Right ventricle myocardium inferior (tissue), 1 donor: Measurements from ENCODE around the gene PPP3CA. TPM values are rescaled to one million over a fixed set of nuclear protein-coding genes. Genes with fewer than 3 reads are reported as not detected.

Experiments used
- ATAC-seq: fragments of 200-7000 bp; cut with Tn5 transposase; one replicate; pipeline ENCODE4 v1.9.1; 2020; ENCODE audit warnings: mild to moderate bottlenecking, moderate library complexity
- DNase-seq: peaks from one replicate; pipeline ENCODE4 v3.0.0; 2021; ENCODE audit errors: missing footprints
- intact Hi-C: fragments of 100-400 bp; cut with DNase I; formaldehyde crosslinking; loops from one replicate; pipeline ENCODE4 v1.11.0; 2022
- total RNA-seq: library from RNA; stranded (reverse); fragmentation: NEBNext Ultra II Directional; extraction: Animal tissue kit (Norgen Biotek cat#: 25700); gene quantifications from one replicate; pipeline ENCODE4 v1.2.1, GENCODE V29; 2021
- donor health status: DM: no; HTN: yes; CAD: no; lungs with severe emphysema.

The PPP3CA gene
- total RNA-seq, 1 donor from 2014 or later, result 23.3 TPM

DNA sequence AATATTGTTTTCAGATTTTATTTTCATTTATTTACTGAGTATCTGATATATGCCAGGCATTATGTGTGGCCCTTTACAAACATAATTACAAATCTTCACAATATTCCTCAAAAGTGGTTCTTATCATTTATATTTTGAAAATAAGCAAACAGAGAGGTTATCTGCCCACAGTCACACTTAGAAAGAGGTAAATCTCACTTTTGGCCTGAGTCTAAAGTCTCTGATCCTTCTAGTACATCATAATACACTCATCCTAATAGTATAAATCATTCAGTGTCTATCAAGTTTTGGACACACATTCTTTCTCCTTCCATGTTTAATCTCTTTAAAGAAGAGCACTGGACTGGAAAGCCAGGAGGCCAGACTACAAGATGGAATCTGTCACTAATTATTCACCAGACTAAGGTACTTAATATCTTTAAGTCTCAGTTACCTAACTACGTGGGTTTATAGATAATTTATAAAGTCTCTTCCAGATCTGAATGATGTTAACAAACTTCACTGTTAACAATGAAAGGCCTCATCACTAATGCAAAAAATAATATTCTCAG, 281.3 kb downstream of the PPP3CA start:
- ATAC-seq (no peak), DNase-seq (no peak)
- intact Hi-C loops, result no loop called here

DNA sequence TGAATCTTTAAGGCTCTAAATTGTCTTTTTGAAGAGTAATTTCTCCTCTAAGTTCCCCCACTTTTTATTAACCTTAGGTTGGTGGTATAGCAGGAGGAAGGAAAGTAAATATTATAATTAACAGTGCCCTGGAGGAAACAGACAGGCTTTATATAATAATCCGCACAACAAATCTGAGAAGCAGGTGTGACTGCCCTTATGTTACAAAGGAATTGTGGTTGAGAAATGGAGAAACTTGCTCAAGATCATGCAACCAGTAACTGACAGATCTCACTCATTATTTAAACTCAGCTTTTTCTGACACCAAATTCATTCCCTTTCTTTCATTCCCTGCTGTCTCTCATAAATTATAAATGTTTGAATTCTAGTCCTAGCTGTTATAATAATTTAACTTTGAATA, 282.0 kb downstream of the PPP3CA start:
- DNase-seq, result no peak
- ATAC-seq, result no peak
- intact Hi-C loops, result no loop called here

DNA sequence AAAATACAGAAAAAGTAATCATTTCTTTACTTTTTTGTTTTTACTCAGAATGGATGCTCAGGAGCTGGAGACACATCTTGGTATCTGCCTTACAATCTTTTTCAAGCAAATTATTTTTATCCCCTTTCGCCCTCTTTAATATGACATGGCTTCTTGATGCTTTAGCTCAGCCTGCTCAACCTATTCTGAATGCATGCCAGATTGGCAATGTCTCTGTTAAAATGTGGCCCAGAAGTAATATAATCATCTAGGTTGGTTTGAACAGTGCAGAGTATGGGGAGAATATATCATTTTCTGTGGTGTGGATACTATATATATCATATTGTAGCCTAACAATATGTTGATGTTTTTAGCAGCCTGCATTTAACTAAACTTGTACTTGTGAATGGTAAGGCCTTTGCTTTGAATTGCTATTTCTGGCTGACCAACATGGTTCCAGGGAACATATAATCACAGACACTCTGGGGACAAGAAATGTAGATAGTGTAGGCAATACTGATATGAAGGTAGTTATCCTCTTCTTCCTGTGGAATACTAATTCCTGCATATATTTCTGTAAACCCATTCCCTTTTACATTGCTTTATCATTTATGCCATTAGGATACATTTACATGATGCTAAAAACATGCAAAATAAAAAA, 282.7 kb downstream of the PPP3CA start:
- ATAC-seq, result no peak
- intact Hi-C loops, result loop anchor here (5.0 kb wide), 1 partner anchor 967 kb away; no protein-coding TSS in a partner anchor

DNA sequence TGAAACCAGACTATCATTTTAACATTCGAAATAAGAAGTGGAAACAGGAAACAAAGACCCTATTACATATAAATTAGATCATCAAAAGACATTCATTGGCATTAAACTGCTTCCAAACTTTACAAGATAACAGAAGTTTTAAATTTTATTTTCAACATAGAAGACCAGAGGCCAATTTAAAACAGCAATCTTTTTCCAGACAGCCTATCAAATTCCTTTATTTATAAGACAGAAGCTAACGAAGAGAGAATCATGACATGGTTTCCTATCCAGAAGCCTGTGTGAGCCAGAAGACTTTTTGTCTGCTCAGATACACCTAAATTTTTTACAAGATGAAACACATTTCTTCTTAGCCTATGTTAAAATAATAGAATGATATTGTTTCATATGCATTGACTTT, 291.9 kb downstream of the PPP3CA start:
- DNase-seq (no peak), ATAC-seq (no peak)
- intact Hi-C loops, result no loop called here

More for the DNA sequence above, 282.7 kb downstream of the PPP3CA start:
- no peak for DNase-seq

DNA sequence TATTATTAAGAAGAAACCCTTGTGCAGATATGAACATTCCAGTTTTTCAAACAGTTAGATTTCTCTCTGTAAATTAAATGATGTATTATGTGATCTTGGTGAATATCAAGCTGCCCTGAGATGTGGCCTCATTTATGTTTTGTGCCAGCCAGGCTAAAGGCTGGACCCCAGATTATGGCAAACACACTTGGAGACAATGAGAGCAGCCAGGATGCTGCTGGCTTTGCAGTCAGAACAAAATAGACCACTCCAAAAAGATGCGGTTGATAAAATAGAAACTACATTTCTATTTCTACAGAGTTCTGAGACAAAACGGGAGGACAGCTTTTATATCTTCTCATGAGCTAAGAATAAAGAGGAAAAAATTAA, 296.5 kb downstream of the PPP3CA start:
- no peak for ATAC-seq
- intact Hi-C loops, result no loop called here
- no peak for DNase-seq

DNA sequence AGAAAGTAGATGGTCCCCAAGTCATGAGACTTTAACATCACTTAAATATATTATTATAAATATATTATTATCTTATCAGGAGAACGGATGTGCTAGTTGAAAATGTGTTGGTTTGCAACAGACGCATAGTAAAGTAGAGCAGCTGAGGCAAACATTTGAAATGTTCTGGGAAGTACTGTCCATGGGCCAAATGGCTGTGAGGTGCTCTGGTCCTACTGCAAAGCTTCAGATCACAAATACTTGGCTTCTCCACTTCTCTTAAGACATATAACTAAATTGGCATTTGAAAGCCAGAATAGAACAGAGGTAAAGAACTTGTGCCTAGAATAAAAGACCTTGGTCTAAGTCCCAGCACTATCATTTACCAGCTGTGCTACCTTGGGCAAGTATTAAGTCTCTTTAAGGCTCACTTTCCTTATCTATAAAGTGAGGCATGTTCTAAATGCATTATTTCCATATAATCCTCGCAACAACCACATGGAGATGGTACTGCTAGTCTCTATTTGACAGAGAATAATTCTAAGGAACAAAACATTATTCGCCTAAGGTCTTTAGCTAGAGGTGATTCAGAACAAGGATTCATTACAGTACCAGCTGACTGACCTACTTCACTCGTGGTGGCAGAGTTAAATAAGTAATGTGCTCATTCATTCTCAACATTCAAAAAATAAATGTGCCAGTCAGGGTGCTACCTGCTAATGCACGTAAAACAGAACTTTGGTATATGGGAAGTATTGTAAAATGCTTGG, 297.1 kb downstream of the PPP3CA start:
- intact Hi-C loops, result no loop called here
- DNase-seq, result no peak
- no peak for ATAC-seq

DNA sequence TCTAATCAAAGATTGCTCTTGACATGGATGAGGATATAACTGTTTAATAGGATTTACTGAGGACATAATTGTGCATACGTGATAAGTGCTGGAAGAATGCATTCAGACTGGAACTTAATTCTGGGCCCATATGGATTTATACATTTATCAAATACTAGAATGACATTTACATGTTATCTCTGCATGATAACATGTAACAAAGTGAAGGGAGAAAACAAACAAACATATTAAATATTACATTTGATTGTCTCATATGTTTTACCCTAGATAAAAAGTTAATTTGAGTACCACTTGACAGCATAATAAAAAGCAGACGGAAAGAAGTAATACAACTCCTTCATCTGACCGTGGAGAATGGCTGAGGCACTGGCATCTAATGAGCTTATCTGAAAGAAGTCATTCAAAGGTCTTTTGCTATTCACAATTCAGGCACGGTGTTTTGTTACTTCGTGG, 297.8 kb downstream of the PPP3CA start:
- DNase-seq (no peak), ATAC-seq (no peak)
- intact Hi-C loops, result no loop called here

DNA sequence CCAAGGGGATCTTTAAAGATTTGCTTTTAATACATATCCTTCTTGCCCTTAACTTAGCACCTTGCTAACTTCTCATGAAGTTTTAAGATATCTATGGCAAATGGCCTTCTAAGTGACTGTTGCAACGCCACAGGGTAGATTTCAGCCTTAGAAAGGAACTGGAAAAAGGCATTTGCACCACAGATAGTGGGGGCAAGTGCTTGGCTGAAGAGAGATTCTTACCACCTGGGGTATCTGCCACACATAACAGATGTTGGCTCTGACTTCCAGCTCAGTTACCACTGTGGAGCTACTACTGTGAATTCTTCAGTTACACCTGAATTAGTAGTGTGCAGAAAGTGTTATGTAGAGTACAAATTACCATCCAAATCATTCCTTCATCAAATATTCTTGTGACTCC, 302.6 kb downstream of the PPP3CA start:
- intact Hi-C loops, result no loop called here

DNA sequence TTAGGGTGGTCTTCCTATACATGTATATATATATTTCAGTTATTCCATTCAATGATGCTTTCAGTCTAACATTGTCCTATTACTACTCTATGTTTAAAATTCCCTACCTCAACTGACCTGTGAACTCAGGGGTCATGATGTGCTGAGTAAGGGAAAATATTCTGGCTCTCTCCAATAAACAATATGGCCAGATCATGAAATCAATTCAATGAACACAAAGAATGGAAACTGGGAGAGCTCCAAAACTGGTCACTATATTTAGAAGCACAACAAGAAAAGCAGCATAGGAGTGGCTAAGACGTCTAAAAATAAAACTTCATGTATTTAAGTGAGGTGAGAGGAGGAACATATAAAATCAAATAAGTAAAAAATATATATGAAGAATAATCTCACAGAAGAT, 304.5 kb downstream of the PPP3CA start:
- ATAC-seq (peak; percentile 44), DNase-seq (no peak)
- intact Hi-C loops, result no loop called here

More for the DNA sequence above, 302.6 kb downstream of the PPP3CA start:
- DNase-seq, result no peak
- no peak for ATAC-seq

DNA sequence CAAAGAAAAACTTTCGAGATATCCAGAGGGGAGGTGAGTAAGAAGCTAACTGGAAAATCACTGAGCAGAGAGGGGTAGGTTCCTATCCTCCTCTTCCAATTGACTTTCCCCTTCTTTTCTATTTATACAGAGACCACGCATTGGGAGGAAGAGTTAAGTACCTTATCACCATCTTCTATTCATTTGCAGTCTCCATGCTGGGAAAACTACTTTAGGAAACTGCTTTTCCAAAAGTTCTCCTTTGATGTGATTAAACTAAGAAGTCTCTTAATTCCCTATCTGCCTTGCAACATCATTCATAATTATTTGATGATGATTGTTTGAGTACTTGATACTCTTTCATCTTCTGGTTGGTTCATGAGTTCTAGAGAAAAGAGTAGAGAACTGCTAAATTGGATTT, 306.6 kb downstream of the PPP3CA start:
- DNase-seq (no peak), ATAC-seq (no peak)
- intact Hi-C loops, result no loop called here

DNA sequence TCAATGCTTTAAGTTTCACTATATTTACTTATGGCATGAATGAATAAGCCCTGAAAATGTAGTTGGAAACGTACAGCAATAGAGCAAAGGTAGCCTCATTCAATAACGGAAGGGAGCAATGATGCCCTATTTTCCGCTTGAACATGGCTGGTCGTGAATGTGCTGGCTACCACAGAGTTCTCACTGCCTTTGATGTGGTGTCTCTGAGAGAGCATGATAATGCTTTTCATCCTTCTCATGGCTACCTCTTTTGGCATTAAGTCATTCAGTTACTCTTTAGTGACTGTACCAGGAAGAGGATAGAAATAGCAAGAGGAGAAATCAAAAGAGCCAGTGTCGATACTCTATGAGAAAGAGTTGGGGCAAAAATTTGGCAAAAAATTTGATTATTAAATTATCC, 308.0 kb downstream of the PPP3CA start:
- DNase-seq, result no peak
- intact Hi-C loops, result no loop called here
- no peak for ATAC-seq

DNA sequence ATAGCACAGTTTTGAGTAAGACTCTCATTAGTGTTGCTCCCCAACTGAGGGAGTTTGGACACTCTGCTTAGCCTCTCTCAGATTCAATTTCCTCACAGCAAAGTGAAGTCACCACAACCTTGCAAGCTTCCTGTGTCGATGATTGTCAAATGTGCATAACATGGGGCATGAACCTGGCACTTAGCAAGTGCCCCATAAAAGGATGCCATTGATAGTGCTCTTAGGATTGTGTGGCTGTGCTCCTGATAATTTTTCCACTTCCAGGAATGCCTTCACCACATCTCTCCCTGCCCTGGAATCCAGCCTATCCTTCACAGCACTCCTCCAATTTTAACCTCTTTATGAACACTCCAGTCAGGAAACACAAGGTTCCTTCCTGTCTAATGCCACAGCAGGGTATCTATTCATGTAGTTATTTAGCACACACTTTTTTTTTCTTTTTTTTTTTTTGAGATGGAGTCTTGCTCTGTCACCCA, 309.4 kb downstream of the PPP3CA start:
- intact Hi-C loops, result no loop called here
- ATAC-seq (peak; percentile 72), DNase-seq (no peak)

DNA sequence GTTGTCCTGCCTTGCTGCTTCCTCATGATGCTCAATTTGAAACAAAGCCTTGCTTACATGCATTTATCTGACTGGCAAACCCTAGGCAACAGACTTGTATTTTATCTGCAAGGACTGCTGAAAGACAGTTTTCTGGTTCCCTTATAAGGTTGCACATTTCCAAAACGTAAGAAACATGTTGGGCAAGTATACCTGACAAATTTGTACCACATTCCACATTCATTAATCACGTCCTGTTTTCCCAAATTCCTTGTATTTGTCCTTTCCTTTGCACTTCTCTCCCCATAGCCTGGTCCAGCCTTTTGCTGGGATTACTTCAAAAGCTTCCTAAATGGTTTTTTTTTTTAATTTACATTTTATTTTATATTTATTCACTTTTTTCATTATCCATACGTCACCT, 310.1 kb downstream of the PPP3CA start:
- ATAC-seq (no peak), DNase-seq (no peak)
- intact Hi-C loops, result no loop called here

DNA sequence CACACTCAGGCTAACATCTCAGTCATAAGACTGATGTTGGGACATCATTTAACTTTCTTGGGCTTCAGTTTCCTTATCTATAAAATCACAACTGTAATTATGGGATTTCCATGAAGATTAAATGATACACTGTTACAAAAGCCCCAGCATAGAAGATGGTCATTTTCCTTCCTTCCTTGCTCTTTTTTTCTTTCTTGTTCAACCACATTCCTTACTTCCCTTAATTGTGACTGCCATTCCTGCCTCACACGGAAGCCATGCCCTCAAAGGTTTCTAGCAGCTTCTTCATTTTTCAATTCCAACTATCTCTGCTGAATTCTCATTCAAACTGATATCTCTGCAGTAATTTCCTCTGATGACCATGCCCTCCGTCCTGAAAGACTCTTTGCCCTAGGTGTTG, 311.8 kb downstream of the PPP3CA start:
- no peak for ATAC-seq
- intact Hi-C loops, result no loop called here
- no peak for DNase-seq

DNA sequence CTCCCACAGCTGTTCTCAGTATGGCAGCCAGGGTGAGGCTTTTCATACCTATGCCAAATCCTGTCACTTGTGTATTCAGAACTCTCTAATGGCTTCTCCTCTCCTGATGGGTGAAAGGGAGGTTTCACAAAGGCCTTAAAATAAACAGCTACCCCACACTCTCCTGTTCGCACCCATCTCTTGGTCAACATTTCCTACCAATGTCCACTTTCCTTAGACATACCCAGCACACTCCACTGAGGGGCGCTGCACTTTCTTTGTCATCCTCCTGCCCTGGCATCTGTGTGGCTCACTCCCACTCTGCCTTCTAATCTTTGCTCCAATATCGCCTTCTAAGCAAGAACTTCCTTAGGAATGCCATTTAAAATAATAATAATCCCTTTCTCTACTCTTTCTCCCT, 313.3 kb downstream of the PPP3CA start:
- ATAC-seq, result no peak
- no peak for DNase-seq
- intact Hi-C loops, result no loop called here

DNA sequence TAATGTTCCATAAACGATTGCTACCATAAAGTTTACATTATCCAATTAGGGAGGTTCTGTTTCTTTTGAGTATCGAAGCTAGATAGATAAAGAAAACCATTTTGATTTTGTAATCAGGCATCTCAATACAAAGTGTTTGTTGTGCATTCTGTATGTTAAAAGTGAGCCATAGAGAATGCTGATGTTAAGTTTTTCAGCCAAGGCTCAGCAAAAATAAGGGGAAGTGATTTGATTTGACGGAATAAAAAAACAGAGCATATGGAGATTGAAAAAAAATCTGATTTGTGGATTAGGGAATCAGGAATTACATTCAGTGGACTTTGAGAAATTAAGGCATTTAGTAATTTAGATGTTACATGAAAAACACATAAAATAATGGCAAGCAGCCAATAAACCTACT, 314.8 kb downstream of the PPP3CA start:
- DNase-seq, result no peak
- ATAC-seq, result no peak
- intact Hi-C loops, result no loop called here

DNA sequence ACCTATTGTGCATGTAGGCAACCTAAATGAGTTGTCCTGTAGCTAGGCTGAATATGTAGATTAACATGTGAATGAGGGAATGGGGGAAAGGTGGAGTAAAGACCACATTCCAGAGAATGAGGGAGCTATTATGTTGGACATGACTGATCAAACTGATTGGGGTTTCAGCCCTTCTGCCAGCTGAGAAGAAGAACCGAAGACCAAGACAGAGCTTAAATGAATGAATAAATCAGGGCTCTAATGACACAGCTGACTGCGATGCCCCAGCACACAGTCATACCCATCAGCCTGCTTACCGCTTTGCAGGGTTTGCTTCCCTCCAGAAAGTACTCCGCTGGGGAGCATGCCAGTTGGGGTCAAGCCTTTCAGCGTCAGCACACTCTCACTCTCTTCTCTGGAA, 315.4 kb downstream of the PPP3CA start:
- no peak for ATAC-seq
- intact Hi-C loops, result no loop called here
- DNase-seq, result no peak

DNA sequence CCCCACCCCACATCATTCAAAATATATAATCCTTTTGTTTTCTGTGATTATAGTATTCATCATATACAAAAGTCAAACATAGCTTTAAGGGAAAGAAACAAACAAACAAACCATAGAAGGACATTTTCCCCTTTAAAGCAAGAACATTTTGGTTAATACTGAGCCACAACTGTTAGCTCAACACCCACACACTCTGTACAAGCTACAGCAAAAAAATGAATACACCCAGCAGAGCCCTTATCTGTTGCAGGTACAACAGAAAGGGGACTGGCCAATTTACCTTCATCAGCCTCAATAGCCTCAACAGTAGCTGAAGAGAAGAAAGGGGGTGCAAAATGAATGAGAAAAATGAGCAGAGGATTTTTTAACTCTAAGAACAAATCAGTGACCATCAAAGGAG, 318.4 kb downstream of the PPP3CA start:
- no peak for ATAC-seq
- intact Hi-C loops, result no loop called here
- DNase-seq, result no peak

DNA sequence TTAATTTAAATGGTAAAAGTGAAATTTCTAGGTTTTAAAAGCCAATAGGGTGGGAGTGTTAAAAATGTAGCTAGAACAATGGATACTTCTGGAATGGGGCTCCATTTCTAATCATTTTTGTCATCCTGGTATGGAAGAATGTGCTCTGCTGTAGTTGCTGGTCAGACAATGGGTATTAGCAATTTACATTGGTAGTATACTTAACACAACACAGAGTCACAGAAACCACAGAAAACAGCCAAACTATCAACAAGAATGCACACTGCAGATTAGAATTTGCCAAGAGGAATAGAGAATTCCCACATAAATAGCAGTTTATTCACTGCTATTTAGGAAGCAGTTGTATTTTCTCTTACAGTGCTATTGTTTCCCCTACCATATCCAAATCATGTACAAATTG, 319.6 kb downstream of the PPP3CA start:
- no peak for ATAC-seq
- DNase-seq, result no peak
- intact Hi-C loops, result no loop called here

DNA sequence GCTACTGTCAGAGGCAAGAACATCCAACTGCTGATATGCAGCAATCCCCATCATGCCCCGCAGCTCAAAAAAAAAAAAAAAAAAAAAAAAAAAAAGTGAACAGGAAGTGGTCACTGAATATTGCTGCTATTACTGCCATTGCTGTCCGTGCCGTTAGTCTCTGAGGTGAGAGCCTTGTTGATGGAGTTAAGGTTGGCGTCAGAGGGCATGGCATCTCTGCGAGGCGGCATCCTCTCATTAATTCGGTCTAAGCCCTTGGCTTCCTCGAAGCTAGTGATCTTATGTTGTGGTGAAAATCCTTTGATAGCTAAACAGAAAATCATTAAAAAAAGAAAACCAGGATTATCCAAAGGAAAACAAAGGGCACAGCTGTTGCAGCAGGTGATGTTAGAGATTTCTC, 321.6 kb downstream of the PPP3CA start:
- intact Hi-C loops, result no loop called here
- ATAC-seq (no peak), DNase-seq (no peak)
